Endothelial cell of umbilical vein (primary cell): Measurements from ENCODE around the gene CCL1. TPM values are rescaled to one million over a fixed set of nuclear protein-coding genes. Genes with fewer than 3 reads are reported as not detected.
"Not testable (repeated sequence)": the region's sequence is repeated elsewhere in the genome, so short reads cannot be mapped to it uniquely, and the experiment has no call there.

ENCODE experiments used
- BruUV-seq: library from RNA; stranded (reverse); fragments of 400-500 nt; replicated peaks from 2 replicates; lab custom pipeline; 2021; lab: Mats Ljungman, UMichigan
- CTCF ChIA-PET: fragments of 300-600, 350-600 bp; sonication (Branson Sonifier 250); formaldehyde crosslinking; loops from one replicate; lab custom pipeline; 2021; ENCODE audit warnings: antibody characterized with exemption, inconsistent platforms; lab: Charles Lee
- POLR2A ChIA-PET: fragments of 300-600, 350-600 bp; sonication (Branson Sonifier 250); formaldehyde crosslinking; loops from one replicate; lab custom pipeline; 2021; ENCODE audit warnings: antibody characterized with exemption, inconsistent platforms; lab: Charles Lee
- DNase-seq: peaks from one replicate; pipeline ENCODE4 v3.0.0-alpha.2; 2011; ENCODE audit warnings: low read depth, low spot score
- FAIRE-seq: peaks from 2 replicates; lab custom pipeline; 2011; peaks lifted over from hg19 to GRCh38; lab: Jason Lieb, UNC
- H2AFZ ChIP-seq: 2 replicates; pipeline ENCODE4 v1.6.0; 2012; ENCODE audit warnings: low read depth, low read length, control low read depth, inconsistent platforms
- H3K27ac ChIP-seq: 2 replicates; pipeline ENCODE4 v1.5.1; 2011; ENCODE audit warnings: low read depth, mild to moderate bottlenecking, control low read depth, low read length, moderate library complexity; ENCODE audit not compliant: insufficient read depth
- H3K27me3 ChIP-seq, 2 experiments: 2 replicates each; pipeline versions ENCODE4 v1.6.0 to v1.6.1; 2011; ENCODE audit warnings: low read length in 2 of 2, mixed read lengths in 1 of 2; ENCODE audit not compliant: control insufficient read depth in 2 of 2, insufficient read depth in 2 of 2
- H3K36me3 ChIP-seq, 2 experiments: 2 replicates in 1 of 2; 3 replicates in 1 of 2; pipeline ENCODE4 v1.5.1; 2011; ENCODE audit warnings: low read length in 2 of 2, mild to moderate bottlenecking in 1 of 2, moderate library complexity in 1 of 2; ENCODE audit not compliant: control insufficient read depth in 2 of 2, insufficient read depth in 2 of 2; ENCODE audit errors: extremely low read depth in 1 of 2
- H3K4me1 ChIP-seq: 3 replicates; pipeline ENCODE4 v1.5.1; 2011; ENCODE audit warnings: mild to moderate bottlenecking, low read length; ENCODE audit not compliant: control insufficient read depth, insufficient read depth; ENCODE audit errors: extremely low read depth
- H3K4me2 ChIP-seq: 2 replicates; pipeline ENCODE4 v1.6.1; 2011; ENCODE audit warnings: low read length, control low read depth, mixed read lengths; ENCODE audit not compliant: insufficient read depth
- H3K4me3 ChIP-seq, 3 experiments: fragments of 200-600 bp in 1 of 3; sonication (generic), shearing (Covaris generic) in 1 of 3; replicated peaks in 1 of 3; 2 replicates each; pipeline ENCODE4 v1.5.1; 2011 to 2016; ENCODE audit warnings: control low read depth in 3 of 3, low read length in 3 of 3, mild to moderate bottlenecking in 2 of 3, inconsistent platforms in 1 of 3, low read depth in 1 of 3, moderate library complexity in 1 of 3; ENCODE audit not compliant: insufficient read depth in 1 of 3
- H3K79me2 ChIP-seq: 2 replicates; pipeline ENCODE4 v1.6.0; 2012; ENCODE audit warnings: low read length, inconsistent platforms; ENCODE audit not compliant: control insufficient read depth, insufficient read depth
- H3K9ac ChIP-seq: replicated peaks from 2 replicates; pipeline ENCODE3; 2011; ENCODE audit warnings: low read length, control low read depth; ENCODE audit not compliant: insufficient read depth; ENCODE audit errors: extremely low read depth
- H3K9me1 ChIP-seq: replicated peaks from 3 replicates; pipeline ENCODE4 v1.6.0; 2011; ENCODE audit warnings: mild to moderate bottlenecking, low read length; ENCODE audit not compliant: control insufficient read depth, insufficient read depth; ENCODE audit errors: extremely low read depth
- H3K9me3 ChIP-seq: replicated peaks from 2 replicates; pipeline ENCODE4 v1.5.1; 2012; ENCODE audit warnings: low read length, inconsistent platforms; ENCODE audit not compliant: control insufficient read depth, insufficient read depth
- H4K20me1 ChIP-seq: replicated peaks from 2 replicates; pipeline ENCODE3; 2011; ENCODE audit warnings: mild to moderate bottlenecking, low read length; ENCODE audit not compliant: control insufficient read depth, insufficient read depth; ENCODE audit errors: extremely low read depth
- GATA2 ChIP-seq: IDR thresholded peaks from 2 replicates; pipeline ENCODE4 v1.7.0; 2011; ENCODE audit warnings: low read depth, mild to moderate bottlenecking, moderate library complexity, mixed read lengths, low read length; ENCODE audit not compliant: insufficient read length, insufficient read depth
- JUN ChIP-seq: IDR thresholded peaks from 2 replicates; pipeline ENCODE4 v1.6.1; 2011; ENCODE audit warnings: borderline replicate concordance, low read depth; ENCODE audit not compliant: insufficient read length, insufficient read depth
- POLR2AphosphoS5 ChIP-seq: IDR thresholded peaks from 2 replicates; pipeline ENCODE4 v1.6.1; 2012; ENCODE audit warnings: low read depth, mild to moderate bottlenecking, control low read depth, low read length, moderate library complexity; ENCODE audit not compliant: insufficient read depth
- dilution Hi-C: fragments of 300-500 bp; cut with MboI; formaldehyde crosslinking; loops from one replicate; pipeline ENCODE4 v1.15.0; 2019; ENCODE audit warnings: low sequenced_read_pairs; ENCODE audit not compliant: extremely low pct_ligation_motif_present
- intact Hi-C: fragments of 100-400 bp; cut with micrococcal nuclease; formaldehyde crosslinking; loops from one replicate; pipeline ENCODE4 v1.10.0; 2022
- polyA plus RNA-seq, 4 experiments: library from polyadenylated mRNA; depleted of rRNA in 3 of 4; stranded (reverse) in 3 of 4; unstranded in 1 of 4; fragments of >200 nt; gene quantifications; 2 replicates each; pipeline versions ENCODE4 v1.2.1 to v1.2.3, GENCODE V29; 2011 to 2012; ENCODE audit warnings: missing spikeins in 1 of 4
- total RNA-seq: library from RNA; stranded (reverse); gene quantifications from 2 replicates; pipeline ENCODE4 v1.2.3, GENCODE V29; 2021
- TF ChIP-seq, protein P1 (sequence below): IDR thresholded peaks from 2 replicates; pipeline ENCODE4 v1.6.1; 2011; ENCODE audit not compliant: insufficient read depth, insufficient read length

The CCL1 gene
- total and polyA plus RNA-seq, 2 donors (not counting 3 experiments of a cell fraction or from before 2014, with no cell fraction given): not detected

DNA sequence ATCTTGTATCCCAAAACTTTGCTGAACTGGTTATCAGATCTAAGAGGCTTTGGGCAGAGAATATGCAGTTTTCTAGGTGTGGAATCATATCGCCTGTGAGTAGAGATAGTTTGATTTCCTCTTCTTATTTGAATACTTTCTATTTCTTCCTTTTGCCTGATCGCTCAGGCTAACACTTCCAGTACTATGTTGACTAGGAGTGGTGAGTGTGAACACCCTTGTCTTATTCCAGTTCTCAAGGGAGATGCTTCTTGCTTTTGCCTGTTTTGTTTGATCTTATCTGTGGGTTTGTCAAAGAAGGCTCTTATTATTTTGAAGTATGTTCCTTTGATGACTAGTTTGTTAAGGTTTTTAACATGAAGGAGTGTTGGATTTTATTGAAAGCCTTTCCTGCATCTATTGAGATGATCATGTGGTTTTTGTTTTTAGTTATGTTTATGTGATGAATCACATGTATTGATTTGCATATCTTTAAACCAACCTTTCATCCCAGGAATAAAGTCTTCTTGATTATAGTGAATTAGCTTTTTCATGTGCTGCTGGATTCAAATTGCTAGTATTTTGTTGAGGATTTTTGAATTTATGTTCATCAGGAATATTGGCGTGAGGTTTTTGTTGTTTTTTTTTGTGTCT is 23.8 kb downstream of the CCL1 start:
- no peaks in the 10 kb centered on the region for H3K9me3 ChIP-seq
- no peaks in the 10 kb centered on the region for H4K20me1 ChIP-seq
- no peak overlapping the region for H3K4me2 ChIP-seq
- ChIA-PET CTCF (interaction anchor here (1.0 to 1.8 kb wide), 4 partner anchors 16 to 168 kb away, joined by 3 to 4 read pairs (median 4); no protein-coding TSS in a partner anchor), POLR2A (no interaction called here)
- BruUV-seq: no TSS peak
- H3K9ac ChIP-seq: no peak overlapping the region
- intact Hi-C loops (loop anchor here (10.0 kb wide), 1 partner anchor 404 kb away; no protein-coding TSS in a partner anchor), dilution Hi-C loops (no loop called here)
- H3K27me3 ChIP-seq: peaks cover 0 to 5% of the 10 kb centered on the region in 2 experiments
- no peak for FAIRE-seq
- DNase-seq: no peak
- H3K79me2 ChIP-seq: no peaks in the 10 kb centered on the region
- no peak overlapping the region for H3K27ac ChIP-seq
- H3K36me3 ChIP-seq: no peaks in the 10 kb centered on the region
- no peaks in the 10 kb centered on the region for H3K9me1 ChIP-seq
- TF ChIP-seq, protein P1, sequence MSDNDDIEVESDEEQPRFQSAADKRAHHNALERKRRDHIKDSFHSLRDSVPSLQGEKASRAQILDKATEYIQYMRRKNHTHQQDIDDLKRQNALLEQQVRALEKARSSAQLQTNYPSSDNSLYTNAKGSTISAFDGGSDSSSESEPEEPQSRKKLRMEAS: no peak
- TF ChIP-seq POLR2AphosphoS5: no peak
- TF ChIP-seq JUN: no peak
- H2AFZ ChIP-seq: no peak overlapping the region
- H3K4me3 ChIP-seq: no peak overlapping the region
- H3K4me1 ChIP-seq: no peaks in the 10 kb centered on the region

DNA sequence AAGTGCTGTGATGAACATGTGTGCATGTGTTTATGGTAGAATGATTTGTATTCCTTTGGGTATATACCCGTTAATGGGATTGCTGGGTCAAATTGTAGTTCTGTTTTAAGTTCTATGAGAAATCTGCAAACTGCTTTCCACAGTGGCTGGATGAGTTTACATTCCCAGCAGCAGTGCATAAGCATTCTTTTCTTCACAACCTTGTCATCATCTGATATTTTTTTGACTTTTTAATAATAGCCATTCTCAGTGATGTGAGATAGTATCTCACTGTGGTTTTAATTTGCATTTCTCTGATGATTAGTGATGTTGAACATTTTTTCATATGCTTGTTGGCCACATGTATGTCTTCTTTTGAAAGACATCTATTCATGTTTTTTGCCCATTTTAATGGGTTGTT is 25.3 kb downstream of the CCL1 start:
- Histone ChIP-seq H3K9ac (no peak overlapping the region), H3K4me1 (no peaks in the 10 kb centered on the region), H2AFZ (no peak overlapping the region), H3K9me3 (no peaks in the 10 kb centered on the region), H3K36me3 (no peaks in the 10 kb centered on the region), H3K4me3 (no peak overlapping the region), H3K4me2 (no peak overlapping the region), H4K20me1 (no peaks in the 10 kb centered on the region), H3K27ac (no peak overlapping the region), H3K9me1 (no peaks in the 10 kb centered on the region), H3K79me2 (no peaks in the 10 kb centered on the region), H3K27me3 (peaks cover 0 to 7% of the 10 kb centered on the region in 2 experiments)
- dilution Hi-C loops (no loop called here), intact Hi-C loops (loop anchor here (10.0 kb wide), 1 partner anchor 403 kb away; no protein-coding TSS in a partner anchor)
- no TSS peak for BruUV-seq
- POLR2A ChIA-PET: no interaction called here
- CTCF ChIA-PET: interaction anchor here (1.2 to 1.3 kb wide), 2 partner anchors 24 to 166 kb away, joined by 3 to 4 read pairs; no protein-coding TSS in a partner anchor
- no peak for TF ChIP-seq JUN
- TF ChIP-seq GATA2: no peak
- FAIRE-seq: no peak
- DNase-seq: no peak

GRCh38 chr17:34327580-34327979 is 35.5 kb downstream of the CCL1 start:
- H3K4me1 ChIP-seq, DNase-seq, H4K20me1 ChIP-seq, H3K9me3 ChIP-seq, H3K4me3 ChIP-seq, POLR2A ChIA-PET, H3K9ac ChIP-seq, H3K27me3 ChIP-seq, FAIRE-seq, dilution Hi-C loops, H3K9me1 ChIP-seq, H2AFZ ChIP-seq, H3K4me2 ChIP-seq, H3K27ac ChIP-seq, H3K79me2 ChIP-seq, BruUV-seq, H3K36me3 ChIP-seq: not testable (repeated sequence)
- CTCF ChIA-PET: interaction anchor here (2.8 kb wide), 1 partner anchor 34 kb away, joined by 16 read pairs; no protein-coding TSS in a partner anchor
- intact Hi-C loops: loop anchor here (1.0 kb wide), 1 partner anchor 13 kb away; no protein-coding TSS in a partner anchor
